Stimulated activated CD8-positive, alpha-beta memory T cell treated with anti-CD3 and anti-CD28 coated beads, Interleukin-7, amount 100 ng/mL, for 24 hours (primary cell): ENCODE data around the gene F7.
"Not testable (repeated sequence)": the region's sequence is repeated elsewhere in the genome, so short reads cannot be mapped to it uniquely, and the experiment has no call there.

Experiments used
- DNase-seq: peaks from one replicate; pipeline ENCODE4 v3.0.0-alpha.2; 2020; ENCODE audit warnings: low read depth

F7 gene

DNA sequence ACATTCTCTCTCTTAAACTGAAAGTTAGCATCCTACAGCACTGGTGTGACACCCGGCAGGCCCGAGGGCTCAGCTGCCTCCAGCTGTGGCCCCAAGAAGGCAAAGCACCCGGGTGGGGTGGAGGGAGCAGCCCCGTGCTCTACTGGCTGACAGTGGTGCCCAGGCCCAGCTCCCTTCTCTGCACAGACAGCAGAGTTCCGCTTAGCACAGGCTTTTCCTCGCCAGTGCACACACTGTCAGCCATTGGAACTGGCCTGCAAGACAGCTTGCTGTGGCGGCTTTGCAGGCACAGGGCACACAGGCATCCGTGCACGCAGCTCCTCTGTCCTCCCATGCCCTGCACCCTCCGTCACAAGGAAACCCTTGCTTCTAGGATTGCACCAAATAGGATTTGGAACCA lies 3.3 kb upstream of the F7 start:
- not testable (repeated sequence) for DNase-seq

DNA sequence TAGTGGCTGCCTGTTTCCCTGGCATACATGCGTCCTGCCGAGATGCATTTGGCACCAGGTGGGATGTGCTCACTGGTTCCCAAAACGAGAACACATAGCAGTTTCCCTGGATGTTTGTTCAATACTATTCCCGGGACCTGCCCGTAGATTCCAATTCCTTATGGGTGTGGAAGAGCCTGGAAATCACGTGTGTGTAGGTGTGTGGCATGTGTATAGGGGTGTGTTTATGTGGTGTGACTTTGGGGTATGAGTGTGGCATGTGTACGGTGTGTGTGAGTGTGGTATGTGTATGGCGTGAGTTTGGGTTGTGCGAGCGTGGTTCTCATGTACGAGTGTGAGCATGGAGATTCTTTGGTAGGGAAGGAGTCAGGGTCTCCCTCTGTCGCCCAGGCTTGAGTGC lies 2.9 kb upstream of the F7 start:
- DNase-seq: no peak

DNA sequence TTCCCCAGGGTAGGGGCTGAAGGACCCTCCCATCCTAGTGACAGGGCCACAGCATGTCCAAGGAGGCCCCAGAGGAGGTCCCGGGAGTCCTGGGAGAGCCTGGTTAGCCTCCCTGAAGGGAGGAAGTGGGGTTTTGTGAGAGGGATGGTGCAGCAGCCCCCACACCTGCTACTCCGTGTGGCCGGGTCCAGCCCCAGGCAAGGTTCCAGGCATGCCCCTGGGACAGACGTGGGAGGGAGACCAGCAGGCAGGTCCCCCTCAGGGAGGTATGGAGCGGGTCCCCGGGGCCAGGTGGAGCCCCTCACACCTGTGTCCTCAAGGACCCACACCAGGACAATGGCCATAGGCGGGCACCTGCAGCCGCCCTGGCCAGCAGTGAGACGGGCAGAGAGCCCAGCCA lies 1.9 kb upstream of the F7 start:
- DNase-seq: no peak

GRCh38 chr13:113105921-113106452 lies 396 bp downstream of the F7 start:
- DNase-seq: no peak

DNA sequence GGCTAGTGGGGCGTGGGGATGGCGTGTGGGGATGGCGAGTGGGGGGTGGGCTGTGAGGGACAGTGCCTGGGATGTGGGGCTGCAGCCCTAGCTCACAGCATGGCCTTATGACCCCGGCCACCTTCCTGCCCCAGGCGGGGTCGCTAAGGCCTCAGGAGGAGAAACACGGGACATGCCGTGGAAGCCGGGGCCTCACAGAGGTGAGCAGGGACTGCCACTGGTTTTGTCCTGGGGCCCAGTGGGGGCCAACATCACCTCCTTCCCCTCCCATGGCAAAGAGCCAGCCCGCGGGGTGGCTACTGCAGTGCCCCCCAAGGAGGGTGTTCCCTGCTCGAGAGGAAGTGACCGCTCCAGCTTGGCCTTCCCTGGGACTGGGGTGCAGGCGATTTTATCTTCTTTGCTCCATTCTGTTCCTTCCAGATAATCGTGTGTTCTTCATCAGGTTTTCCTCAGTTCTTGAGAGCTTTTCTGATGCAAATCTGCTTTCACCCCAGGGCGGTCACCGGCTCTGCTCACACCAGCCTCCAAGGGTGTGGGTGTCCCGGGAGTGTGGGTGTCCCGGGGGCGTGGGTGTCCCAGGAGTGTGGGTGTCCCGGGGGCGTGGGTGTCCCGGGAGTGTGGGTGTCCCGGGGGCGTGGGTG lies 1.2 kb downstream of the F7 start:
- no peak for DNase-seq

DNA sequence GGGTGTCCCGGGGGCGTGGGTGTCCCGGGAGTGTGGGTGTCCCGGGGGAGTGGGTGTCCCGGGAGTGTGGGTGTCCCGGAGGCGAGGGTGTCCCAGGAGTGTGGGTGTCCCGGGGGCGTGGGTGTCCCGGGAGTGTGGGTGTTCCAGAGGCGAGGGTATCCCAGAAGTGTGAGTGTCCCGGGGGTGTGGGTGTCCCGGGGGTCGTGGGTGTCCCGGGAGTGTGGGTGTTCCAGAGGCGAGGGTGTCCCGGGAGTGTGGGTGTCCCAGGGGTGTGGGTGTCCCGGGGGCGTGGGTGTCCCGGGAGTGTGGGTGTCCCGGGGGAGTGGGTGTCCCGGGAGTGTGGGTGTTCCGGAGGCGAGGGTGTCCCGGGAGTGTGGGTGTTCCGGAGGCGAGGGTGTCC lies 2.9 kb downstream of the F7 start:
- not testable (repeated sequence) for DNase-seq

GRCh38 chr13:113109151-113110047 lies 3.8 kb downstream of the F7 start:
- DNase-seq: no peak

- no peak for DNase-seq
Observed at GRCh38 chr13:113110048-113110851, 4.7 kb downstream of the F7 start.

DNA sequence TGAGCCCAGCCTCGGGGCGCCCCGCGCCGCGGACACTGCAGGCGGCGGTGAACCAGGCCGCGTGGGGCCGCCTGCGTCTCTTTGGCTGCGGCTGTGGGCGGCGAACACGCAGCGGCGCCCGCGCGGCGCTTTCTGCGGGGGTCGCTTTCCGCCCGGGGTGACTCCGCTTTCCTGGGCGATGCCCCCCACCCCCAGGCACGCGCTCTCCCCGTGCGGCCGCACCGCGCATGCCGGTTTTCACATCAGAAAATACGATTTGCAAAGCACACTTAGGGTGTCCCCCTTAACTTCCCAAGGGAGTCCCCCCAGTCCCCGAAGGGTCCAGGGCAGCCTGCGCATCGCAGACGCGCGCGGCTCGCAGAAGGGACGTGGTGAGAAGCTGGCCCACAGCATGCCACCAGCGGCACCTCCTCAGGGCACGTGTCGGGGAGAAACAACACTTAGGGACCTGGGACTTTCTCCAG lies 5.3 kb downstream of the F7 start:
- DNase-seq: no peak

DNA sequence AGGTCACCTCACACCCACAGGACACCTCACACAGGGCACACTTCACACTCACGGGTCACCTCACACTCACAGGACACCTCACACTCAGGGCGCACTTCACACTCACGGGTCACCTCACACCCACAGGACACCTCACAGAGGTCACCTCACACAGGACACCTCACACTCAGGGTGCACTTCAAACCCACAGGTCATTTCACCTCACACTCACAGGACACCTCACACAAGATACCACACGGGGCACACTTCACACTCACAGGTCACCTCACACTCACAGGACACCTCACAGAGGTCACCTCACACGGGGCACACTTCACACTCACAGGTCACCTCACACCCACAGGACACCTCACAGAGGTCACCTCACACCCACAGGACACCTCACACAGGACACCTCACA lies 6.2 kb downstream of the F7 start:
- DNase-seq: not testable (repeated sequence)

GRCh38 chr13:113112475-113112874 lies 6.9 kb downstream of the F7 start:
- not testable (repeated sequence) for DNase-seq

DNA sequence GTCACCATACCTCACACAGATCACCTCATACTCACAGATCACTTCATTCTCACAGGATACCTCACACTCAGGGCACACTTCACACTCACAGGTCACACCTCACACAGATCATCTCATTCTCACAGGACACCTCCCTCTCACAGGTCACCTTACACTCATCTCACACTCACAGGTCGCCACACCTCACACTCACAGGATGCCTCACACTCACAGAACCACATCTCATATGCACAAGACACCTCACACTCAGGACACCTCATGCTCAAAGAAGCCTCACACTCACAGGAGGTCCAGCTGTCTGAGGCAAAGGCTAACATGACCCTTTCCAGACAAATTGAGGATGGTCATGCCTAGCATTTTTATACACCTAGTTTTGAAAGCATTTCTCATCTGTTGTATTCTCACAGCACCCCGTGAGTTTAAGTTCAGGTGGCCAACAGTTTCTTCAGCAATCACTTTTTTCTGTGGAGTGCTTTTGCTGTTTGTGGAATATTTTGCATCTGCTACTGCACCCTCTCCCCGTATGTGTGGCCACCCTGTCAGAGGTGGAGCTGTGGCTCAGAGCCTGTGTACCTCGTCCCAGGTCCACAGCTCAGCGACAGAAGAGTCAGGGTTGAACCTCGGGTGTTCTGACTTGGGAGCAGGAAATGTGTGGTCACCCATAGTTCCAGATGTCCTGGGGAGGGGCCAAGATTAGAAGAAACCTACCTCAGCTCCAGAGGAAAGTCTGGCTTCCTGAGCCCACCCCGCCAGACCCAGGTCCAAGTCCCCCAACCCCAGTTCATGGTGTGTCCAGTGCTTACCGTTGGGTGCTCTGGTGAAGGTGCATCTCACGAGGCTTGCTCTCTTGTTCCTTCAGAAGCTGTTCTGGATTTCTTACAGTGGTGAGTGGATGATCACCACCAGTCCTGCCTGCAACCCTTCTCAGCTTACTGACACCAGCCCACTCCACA lies 7.6 kb downstream of the F7 start:
- no peak for DNase-seq

- no peak for DNase-seq
Observed at GRCh38 chr13:113113846-113114271, 8.3 kb downstream of the F7 start.

DNA sequence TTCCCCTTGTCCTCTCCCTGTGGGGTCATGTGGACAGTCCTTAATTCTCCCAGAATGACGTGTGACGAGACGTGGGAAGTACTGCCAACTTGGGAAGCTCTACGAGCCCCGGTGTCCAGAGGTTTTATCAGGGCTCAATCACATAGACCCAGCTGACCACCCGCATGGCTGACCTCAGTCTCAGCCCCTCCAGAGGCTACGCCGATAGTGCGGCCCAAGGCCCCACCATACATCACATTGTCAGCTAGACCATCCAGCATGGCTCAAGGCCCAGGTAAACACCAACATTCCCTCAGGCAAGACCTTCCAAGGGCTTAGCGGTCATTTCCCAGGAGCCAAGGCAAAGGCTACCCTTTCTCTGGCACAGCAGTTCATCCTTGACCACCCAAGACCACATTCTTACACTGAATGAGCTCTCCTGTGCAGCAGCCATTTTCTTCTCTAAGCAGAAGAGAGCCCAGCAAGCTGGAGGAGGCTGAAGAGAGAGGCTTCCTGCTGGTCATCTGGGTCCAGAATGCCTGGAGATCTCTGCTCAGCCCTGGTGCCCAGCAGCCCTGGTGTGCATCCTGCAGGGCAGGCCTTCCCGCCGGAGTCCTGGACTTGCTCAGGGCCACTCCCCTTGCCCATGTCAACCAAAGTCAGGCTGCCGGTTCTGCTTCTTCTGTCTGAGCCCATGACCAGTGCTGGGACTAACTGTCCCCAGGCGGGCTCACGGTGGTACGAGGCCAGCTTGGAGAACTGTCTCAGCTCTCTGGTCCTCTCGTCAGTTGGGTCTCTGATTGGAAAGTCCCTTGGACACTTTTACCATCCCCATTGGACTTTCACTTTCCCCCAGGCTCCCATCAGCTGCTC lies 9.1 kb downstream of the F7 start:
- DNase-seq: no peak

GRCh38 chr13:113115363-113116205 lies 10.0 kb downstream of the F7 start:
- no peak for DNase-seq

GRCh38 chr13:113116206-113116800 lies 10.7 kb downstream of the F7 start:
- no peak for DNase-seq

- DNase-seq: no peak
Observed at GRCh38 chr13:113116871-113117271, 11.3 kb downstream of the F7 start.

DNA sequence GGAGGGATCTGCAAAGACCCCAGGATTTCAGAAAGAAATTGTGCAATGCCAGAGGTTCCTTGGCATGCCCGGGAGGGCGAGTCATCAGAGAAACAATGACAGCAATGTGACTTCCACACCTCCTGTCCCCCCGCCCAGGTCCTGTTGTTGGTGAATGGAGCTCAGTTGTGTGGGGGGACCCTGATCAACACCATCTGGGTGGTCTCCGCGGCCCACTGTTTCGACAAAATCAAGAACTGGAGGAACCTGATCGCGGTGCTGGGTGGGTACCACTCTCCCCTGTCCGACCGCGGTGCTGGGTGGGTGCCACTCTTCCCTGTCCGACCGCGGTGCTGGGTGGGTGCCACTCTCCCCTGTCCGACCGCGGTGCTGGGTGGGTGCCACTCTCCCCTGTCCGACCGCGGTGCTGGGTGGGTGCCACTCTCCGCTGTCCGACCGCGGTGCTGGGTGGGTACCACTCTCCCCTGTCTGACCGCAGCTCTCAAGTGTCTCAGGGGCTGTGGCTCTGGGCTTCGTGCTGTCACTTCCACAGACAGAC lies 11.8 kb downstream of the F7 start:
- no peak for DNase-seq

- no peak for DNase-seq
Observed at GRCh38 chr13:113117911-113118260, 12.3 kb downstream of the F7 start.
